HG03045 (cell line): ENCODE results near the gene B9D2.
"Not testable (repeated sequence)": the region's sequence is repeated elsewhere in the genome, so short reads cannot be mapped to it uniquely, and the experiment has no call there.

Experiments used
- ATAC-seq: cut with Tn5 transposase; IDR thresholded peaks from one replicate; pipeline ENCODE4 v1.9.1; 2021; ENCODE audit warnings: mild to moderate bottlenecking, moderate library complexity; ENCODE audit not compliant: unreplicated experiment

Gene B9D2, protein sequence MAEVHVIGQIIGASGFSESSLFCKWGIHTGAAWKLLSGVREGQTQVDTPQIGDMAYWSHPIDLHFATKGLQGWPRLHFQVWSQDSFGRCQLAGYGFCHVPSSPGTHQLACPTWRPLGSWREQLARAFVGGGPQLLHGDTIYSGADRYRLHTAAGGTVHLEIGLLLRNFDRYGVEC

GRCh38 chr19:41363753-41364523 is at the start of gene B9D2:
TSS of gene B9D2 (minus strand) at chr19:41364149. CDS start at chr19:41363519, 630 bp downstream.
- peak; percentile 90 for ATAC-seq

DNA sequence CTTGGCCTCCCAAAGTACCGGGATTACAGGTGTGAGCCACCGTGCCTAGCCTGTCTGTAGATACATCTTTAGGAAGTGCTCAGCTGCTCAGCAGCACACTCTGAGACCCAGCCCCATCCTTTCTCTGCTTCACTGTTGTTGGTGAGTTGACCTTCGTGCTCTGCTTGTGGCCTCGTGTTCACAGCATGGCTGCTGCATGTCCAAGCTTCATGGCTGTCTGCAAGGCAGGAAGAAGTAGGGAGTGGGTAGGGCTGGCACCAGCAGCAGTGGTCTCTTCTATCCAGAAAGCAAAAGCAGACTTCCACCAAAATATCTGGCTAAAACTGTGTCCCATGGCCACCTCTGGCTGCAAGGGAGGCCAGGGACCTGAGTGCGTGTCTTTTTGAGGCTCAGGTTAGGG is 49.0 kb upstream of the B9D2 start:
- no peak for ATAC-seq

DNA sequence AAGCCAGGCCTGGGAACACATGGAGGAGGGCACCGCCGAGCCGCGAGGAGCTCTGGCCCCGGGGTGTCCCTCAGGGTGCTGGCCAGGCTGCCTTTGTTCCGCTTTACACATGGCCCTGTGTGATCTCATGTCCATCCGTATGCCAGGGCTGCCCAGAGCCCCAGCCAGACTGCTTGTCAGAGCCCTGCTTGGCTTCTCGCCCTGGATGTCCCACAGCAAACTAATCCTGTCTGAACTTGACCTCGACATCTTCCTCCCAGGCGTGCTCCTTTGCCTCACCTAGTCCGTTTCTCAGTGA is 48.0 kb upstream of the B9D2 start:
- no peak for ATAC-seq

- no peak for ATAC-seq
These were observed 47.4 kb upstream of the B9D2 start for GRCh38 chr19:41411100-41411967.

GRCh38 chr19:41410336-41411054 is 46.5 kb upstream of the B9D2 start:
- ATAC-seq, result no peak

- ATAC-seq, result no peak
These were observed 45.3 kb upstream of the B9D2 start for GRCh38 chr19:41409288-41409687.

DNA sequence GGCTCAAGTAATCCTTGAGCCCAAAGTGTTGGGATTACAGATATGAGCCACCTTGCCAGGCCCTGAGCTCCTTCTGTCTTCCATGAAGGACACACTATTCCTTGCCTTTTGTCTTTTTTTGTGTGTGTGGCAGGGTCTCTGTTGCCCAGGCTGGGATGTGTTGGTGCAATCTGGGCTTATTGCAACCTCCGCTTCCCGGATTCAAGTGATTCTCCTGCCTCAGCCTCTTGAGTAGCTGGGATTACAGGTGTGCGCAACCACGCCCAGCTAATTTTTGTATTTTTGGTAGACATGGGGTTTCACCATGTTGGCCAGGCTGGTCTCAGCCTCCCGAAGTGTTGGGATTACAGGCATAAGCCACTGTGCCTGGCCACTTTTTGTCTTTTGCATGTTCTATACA is 44.9 kb upstream of the B9D2 start:
- not testable (repeated sequence) for ATAC-seq

GRCh38 chr19:41408256-41408655 is 44.3 kb upstream of the B9D2 start:
- no peak for ATAC-seq

GRCh38 chr19:41407271-41407670 is 43.3 kb upstream of the B9D2 start:
- ATAC-seq, result no peak

- ATAC-seq, result no peak
These were observed 41.8 kb upstream of the B9D2 start for GRCh38 chr19:41405776-41406175.

DNA sequence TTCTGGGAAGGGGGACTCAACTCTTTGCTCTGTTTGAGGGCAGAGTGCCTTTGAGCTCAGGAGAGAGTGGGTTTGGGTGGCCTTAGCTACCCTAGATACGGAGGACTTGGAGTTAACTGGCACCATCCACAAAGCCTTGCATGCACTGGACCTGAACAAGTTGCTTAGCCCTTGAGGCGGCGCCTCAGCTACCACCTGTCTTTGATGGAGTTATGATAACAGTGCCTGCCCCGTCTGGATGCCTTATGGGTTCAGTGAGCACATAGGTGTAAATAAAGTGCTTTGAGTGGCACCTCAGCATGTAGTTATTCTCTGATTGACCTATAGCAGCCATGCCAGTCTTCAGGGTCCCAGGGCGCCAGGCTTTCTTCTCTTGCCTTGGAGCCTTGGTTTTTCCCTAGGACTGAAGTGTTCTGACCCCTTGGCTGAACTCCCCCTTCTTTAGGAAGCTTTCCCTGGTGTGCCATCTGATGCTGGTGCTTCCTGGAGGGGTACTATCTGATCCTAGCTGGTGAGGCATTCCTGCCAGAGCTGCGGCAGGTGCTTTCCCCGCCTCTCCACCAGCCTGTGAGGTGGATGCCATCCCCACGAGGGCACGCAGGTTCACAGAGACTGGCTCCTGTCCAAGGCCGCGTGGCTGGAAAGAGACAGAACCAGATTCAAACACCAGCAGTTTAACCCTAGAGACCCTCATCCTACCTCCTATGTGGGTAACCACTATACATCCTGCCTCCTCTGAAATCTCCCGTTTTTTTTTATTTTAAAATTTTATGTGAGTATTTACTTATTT is 39.4 kb upstream of the B9D2 start:
- ATAC-seq, result no peak

DNA sequence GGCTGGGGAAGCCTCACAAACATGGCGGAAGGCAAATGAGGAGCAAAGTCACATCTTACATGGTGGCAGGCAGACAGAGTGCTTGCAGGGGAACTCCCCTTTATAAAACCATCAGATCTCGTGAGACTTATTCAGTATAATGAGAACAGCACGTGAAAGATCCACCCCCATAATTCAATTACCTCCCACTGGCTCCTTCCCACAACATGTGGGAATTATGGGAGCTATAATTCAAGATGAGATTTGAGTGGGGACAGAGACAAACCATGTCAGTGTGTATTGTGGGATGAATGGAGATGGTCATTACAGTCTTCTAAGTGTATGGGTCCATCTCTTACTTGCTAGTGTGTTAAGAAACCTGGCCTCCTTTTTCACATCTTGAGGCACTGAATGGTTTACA is 38.1 kb upstream of the B9D2 start:
- no peak for ATAC-seq

- ATAC-seq, result no peak
These were observed 37.5 kb upstream of the B9D2 start for GRCh38 chr19:41401483-41401882.

GRCh38 chr19:41399525-41399924 is 35.6 kb upstream of the B9D2 start:
- ATAC-seq, result no peak

- ATAC-seq, result no peak
These were observed 35.1 kb upstream of the B9D2 start for GRCh38 chr19:41399091-41399490.

GRCh38 chr19:41398598-41398997 is 34.6 kb upstream of the B9D2 start:
- ATAC-seq, result no peak

- ATAC-seq, result no peak
These were observed 34.1 kb upstream of the B9D2 start for GRCh38 chr19:41398050-41398418.

DNA sequence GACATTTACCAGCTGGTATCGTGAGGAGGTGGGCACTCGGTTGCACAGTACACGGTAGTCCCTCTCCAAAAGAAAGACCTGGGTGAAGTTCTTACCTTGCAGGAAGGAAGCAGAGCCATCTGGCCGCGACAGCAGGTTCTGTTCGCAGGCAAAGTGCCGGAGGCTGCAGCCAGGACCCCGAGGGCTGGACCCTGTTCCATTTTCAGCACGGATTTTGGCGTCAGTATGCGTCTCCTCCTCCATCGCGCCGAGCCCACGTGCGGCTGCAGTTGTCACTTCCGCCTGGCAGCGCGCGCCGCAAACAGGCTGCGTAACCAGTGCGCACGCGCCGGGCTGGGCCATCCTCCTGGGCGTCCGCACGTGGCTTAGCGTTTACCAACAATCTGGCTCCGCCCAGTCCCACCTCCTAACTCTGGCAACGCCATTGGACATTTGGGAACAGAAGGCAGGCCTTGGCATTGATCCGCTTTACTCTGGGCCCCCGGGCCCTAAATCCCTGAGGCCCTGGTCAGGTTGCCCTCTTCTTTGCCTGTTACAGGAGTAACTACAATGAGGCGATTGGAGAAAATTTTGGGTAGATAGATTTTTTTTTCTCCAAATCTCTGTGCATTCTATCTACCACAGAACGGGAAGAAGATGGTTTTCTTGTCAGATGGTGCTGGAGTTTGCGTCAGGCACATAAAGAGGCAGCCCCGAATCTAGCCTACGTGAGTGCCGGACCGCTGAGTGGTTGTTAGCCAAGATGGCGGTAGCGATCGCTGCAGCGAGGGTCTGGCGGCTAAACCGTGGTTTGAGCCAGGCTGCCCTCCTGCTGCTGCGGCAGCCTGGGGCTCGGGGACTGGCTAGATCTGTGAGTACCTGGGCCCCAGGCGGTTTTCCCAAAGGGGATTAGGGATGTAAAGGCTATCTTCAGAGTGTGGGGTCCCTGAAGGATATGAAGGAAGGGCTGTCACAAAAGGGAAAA is 33.4 kb upstream of the B9D2 start, which contains the start of the genes BCKDHA and EXOSC5:
TSS of gene BCKDHA (plus strand) at position 733 of the 964 bp plus-strand sequence. CDS start at position 743, 10 bp downstream.
TSS of gene EXOSC5 (minus strand) at position 274 of the 964 bp plus-strand sequence. CDS start at position 243, 31 bp downstream.
- ATAC-seq, result peak; percentile 89

DNA sequence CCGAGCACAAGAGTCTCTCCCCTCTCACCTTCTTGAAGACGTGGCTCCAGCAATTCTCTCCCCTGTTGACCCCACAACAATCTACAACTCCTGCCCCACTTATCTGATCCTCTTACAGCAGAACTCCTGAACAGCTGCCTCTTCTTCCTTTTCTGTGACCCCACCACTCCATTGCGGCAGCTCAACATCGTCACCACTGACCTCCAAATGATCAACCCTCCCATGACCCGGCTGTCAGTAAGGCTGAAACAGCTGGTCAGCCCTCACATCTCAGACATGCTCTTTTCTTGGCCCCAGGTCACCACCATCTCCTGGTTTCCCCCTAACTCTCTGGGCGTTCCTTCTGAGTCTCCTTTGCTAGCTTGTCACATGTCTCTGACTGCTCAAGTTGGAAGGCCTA is 31.4 kb upstream of the B9D2 start:
- no peak for ATAC-seq
